HepG2 (cell line): ENCODE data around the gene BLOC1S4. TPM values are rescaled to one million over a fixed set of nuclear protein-coding genes. Genes with fewer than 3 reads are reported as not detected.

Experiments
- EP300 ChIP-seq, 3 experiments: sonication (generic) in 1 of 3; formaldehyde crosslinking in 1 of 3; IDR thresholded peaks; 2 replicates each; pipeline versions ENCODE4 v1.5.1 to v1.6.1; 2011 to 2020; ENCODE audit warnings: low read depth in 2 of 3, low read length in 2 of 3, borderline replicate concordance in 1 of 3, improper control_type of control experiment in 1 of 3, mild to moderate bottlenecking in 1 of 3, missing genetic modification reagents in 1 of 3, moderate library complexity in 1 of 3
- MLX ChIP-seq: IDR thresholded peaks from 2 replicates; pipeline ENCODE4 v1.6.1; 2016
- MXD4 ChIP-seq: IDR thresholded peaks from 2 replicates; pipeline ENCODE4 v1.6.1; 2016; ENCODE audit warnings: mild to moderate bottlenecking, missing biosample characterization, missing genetic modification reagents
- NFKBIZ ChIP-seq: IDR thresholded peaks from 2 replicates; pipeline ENCODE4 v1.6.1; 2018; ENCODE audit warnings: missing genetic modification reagents, missing compliant biosample characterization
- NONO ChIP-seq, 2 experiments: fragments of 450-650 bp in 1 of 2; sonication (generic) in 1 of 2; formaldehyde crosslinking in 1 of 2; IDR thresholded peaks in 1 of 2; conservative IDR thresholded peaks in 1 of 2; 2 replicates each; pipeline versions ENCODE4 v1.6.1 to v1.8.0; 2017 to 2022; ENCODE audit warnings: mild to moderate bottlenecking in 1 of 2, missing genetic modification reagents in 1 of 2, moderate library complexity in 1 of 2
- PREB ChIP-seq: sonication (generic); formaldehyde crosslinking; IDR thresholded peaks from 2 replicates; pipeline ENCODE4 v1.4.0; 2020; ENCODE audit warnings: missing genetic modification reagents
- UBTF ChIP-seq: sonication (generic); formaldehyde crosslinking; IDR thresholded peaks from 2 replicates; pipeline ENCODE4 v1.4.0; 2020; ENCODE audit warnings: mild to moderate bottlenecking, missing genetic modification reagents
- ZNF280D ChIP-seq: sonication (generic); formaldehyde crosslinking; IDR thresholded peaks from 2 replicates; pipeline ENCODE4 v1.5.1; 2020; ENCODE audit warnings: mild to moderate bottlenecking, missing genetic modification reagents
- ZNF674 ChIP-seq: sonication (generic); formaldehyde crosslinking; IDR thresholded peaks from 2 replicates; pipeline ENCODE4 v1.5.0; 2020; ENCODE audit warnings: low read depth, mild to moderate bottlenecking, missing genetic modification reagents
- ZSCAN21 ChIP-seq: sonication (generic); formaldehyde crosslinking; IDR thresholded peaks from 2 replicates; pipeline ENCODE4 v1.8.0; 2022; ENCODE audit warnings: mild to moderate bottlenecking, missing genetic modification reagents, moderate library complexity, borderline replicate concordance
- polyA plus RNA-seq, 8 experiments: library from polyadenylated mRNA; depleted of rRNA in 3 of 8; stranded (reverse) in 7 of 8; unstranded in 1 of 8; fragments of >200 nt; fragmentation: Illumina TruSeq in 4 of 8; extraction: Trizol in 4 of 8; gene quantifications; 2 replicates each; pipeline versions ENCODE4 v1.2.1 to v1.2.3, GENCODE V29; 2011 to 2016; ENCODE audit warnings: low read depth in 4 of 8, missing spikeins in 1 of 8, mixed read lengths in 1 of 8; ENCODE audit not compliant: insufficient read depth in 1 of 8
- total RNA-seq, 5 experiments: library from RNA; depleted of rRNA; stranded (reverse); fragments of >200 nt; fragmentation: Illumina TruSeq; extraction: Trizol; gene quantifications; 2 replicates each; pipeline ENCODE4 v1.2.3, GENCODE V29; 2016; ENCODE audit warnings: low read depth in 1 of 5
- TF ChIP-seq, protein P1 (sequence below): sonication (generic); formaldehyde crosslinking; IDR thresholded peaks from 2 replicates; pipeline ENCODE4 v1.4.0; 2020; ENCODE audit warnings: missing genetic modification reagents

Gene BLOC1S4
- total and polyA plus RNA-seq, 2 of the 13 experiments (the other 11 are each of a cell fraction or from before 2014, with no cell fraction given): 15.5 to 20.9 TPM

DNA sequence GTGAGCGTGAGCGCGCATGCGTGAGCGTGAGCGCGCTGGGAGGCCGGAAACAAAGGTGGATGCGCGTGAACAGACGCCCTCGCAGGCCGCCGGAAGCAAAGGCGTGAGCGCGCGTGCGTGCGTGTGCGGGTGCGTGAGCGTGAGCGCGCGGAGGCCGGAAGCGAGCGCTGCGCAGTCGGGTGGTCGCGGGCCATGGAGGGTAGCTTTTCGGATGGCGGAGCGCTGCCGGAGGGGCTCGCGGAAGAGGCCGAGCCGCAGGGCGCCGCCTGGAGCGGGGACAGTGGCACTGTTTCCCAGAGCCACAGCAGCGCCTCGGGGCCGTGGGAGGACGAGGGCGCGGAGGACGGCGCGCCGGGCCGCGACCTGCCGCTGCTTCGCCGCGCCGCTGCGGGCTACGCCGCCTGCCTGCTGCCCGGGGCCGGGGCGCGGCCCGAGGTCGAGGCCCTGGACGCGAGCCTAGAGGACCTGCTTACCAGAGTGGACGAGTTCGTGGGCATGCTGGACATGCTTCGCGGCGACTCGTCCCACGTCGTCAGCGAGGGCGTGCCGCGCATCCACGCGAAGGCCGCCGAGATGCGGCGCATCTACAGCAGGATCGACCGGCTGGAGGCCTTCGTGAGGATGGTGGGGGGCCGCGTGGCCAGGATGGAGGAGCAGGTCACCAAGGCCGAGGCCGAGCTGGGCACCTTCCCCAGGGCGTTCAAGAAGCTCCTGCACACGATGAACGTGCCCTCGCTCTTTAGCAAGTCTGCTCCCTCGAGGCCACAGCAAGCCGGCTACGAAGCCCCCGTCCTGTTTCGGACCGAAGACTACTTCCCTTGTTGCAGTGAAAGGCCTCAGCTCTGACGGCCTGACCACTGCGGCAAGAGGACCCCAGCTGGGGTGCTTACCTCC lies at the start of gene BLOC1S4 (continued):
- TF ChIP-seq MLX (0 out of 2 replicates have a peak, but pooled peaks have one; percentile 64), NFKBIZ (no peak), NONO (IDR thresholded peaks at IDR 0.05) (no peak), NONO (CRISPR knock-in tag; conservative IDR thresholded peaks at IDR 0.05) (peak; percentile 82), PREB (0 out of 2 replicates have a peak, but pooled peaks have one; percentile 75), EP300 (IDR thresholded peaks at IDR 0.05; ENCODE audit: low read depth in 2 of 2, low read length in 2 of 2) (no peak), EP300 (CRISPR knock-in tag; IDR thresholded peaks at IDR 0.05; ENCODE audit: borderline replicate concordance) (peak; percentile 44; the same call in 1 of the 2 replicates), ZNF674 (CRISPR knock-in tag) (no peak), ZNF280D (CRISPR knock-in tag) (peak; percentile 53; the same call in 1 of the 2 replicates), UBTF (CRISPR knock-in tag) (peak; percentile 95), MXD4 (peak; percentile 39; the same call in 1 of the 2 replicates), ZSCAN21 (CRISPR knock-in tag) (peak; percentile 64; the same call in 1 of the 2 replicates)
- TF ChIP-seq, protein P1, sequence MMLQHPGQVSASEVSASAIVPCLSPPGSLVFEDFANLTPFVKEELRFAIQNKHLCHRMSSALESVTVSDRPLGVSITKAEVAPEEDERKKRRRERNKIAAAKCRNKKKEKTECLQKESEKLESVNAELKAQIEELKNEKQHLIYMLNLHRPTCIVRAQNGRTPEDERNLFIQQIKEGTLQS: no peak
